Measurements from ENCODE around the gene MYOM1.

MYOM1 gene

DNA sequence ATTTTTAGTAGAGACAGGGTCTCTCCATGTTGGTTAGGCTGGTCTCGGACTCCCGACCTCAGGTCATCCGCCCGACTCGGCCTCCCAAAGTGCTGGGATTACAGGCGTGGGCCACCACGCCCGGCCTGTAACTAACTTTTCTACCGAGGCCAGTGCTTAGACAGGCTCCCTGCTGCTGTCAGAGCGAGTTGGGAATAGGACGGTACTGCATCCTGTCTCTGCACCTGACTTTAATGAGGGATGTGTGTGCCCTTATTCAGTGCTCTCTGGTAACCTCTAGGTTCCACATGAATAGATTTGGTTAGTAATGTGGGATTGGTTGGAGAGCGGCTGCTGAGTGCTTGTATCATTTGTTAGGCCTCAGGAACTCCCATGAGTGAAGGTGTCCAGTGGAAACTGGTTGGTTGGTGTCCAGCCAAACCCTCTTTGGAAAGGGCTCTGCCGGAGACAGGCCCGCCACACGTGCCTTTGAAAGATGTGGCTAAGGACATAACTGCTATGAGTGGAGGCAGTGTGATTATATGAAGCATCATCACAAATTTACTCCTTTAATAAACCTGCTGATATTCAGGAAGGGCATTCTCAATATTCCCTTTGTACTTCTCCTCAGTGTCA lies 36.6 kb downstream of the MYOM1 start:
- DNase-seq: no peak

DNA sequence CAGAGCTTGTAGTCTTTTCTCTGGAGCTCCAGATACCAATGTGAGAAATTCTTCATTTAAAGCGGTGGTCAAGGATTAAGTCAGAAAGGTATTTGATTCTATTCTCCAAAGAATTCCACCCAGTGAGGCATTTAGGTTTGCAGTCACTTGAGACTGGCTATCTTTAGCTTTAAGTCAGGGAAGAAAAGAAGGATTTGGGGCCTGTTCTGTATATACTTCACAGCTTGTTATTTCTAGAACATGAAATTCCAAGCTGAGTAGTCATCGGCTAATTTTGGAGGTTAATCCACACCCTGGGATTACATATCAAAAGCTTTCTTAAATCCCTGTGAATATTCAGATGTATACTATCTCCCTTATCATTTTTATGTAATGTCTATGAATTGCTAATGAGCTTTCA lies 39.4 kb downstream of the MYOM1 start:
- no peak for DNase-seq

- no peak for DNase-seq
These were observed 40.2 kb downstream of the MYOM1 start for GRCh38 chr18:3179430-3180089.

DNA sequence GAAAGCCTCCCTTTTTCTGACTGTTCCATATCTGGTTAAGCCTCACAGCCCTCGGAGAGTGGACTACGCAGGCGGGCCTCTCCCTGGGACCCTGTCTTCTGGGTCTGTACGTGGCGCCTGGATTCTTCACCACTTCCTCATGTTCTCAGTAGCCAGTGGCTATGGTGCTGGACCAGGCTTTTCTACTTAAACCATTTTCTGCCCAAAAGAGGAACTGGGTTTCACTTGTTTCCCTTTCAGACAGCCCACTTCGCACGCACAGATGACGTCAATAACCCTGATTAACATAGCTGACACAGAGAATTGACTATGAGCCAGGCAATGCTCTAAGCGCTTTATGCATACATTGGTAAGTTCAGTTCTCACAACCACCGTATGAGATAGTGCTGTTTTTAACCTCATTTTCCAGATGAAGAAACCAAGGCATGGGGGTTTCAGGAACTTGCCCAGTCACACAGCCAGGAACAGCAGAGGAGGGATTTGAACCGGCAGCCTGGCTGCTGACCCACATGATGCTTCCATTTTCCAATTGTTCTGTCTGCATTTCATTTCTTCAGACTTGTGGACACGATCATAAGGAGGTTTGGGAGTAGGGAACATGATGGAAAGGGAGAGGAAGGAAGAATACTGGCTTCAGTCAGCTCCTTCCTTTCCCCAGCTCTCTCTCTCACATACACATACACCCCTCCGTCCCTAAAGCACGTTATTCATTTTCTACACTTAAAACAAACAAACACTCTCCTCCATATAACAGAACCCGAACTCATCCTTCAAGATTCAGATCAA lies 41.7 kb downstream of the MYOM1 start:
- peak in 1 of 5 donors; percentile 13 for DNase-seq

DNA sequence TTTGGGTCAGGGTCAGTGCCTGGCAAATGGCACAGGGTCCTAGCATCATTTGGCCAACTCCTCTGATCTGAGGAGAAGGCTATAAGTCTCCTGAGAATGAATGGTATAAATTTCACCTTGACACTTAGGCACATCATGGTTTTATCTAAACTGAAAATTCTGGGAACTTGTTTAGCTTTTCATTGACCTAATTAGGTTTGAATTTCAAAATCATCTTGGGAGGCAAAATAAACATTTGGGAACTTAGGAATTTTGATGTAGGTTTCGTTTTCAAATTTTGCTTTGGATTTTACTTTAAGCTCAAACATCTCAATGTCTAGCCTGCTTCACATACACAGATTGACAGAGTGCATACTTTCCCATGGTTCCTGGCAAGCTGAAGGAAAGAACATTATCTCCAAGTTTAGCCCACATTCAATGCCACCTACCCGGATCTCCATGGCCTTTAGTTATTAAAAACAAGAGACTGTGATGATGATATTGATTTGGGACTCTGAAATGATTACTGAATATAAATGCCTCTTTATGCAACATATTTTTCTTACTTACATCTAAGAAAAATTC lies 44.5 kb downstream of the MYOM1 start:
- DNase-seq: no peak

- no peak for DNase-seq
These were observed 47.7 kb downstream of the MYOM1 start for GRCh38 chr18:3172097-3172496.

GRCh38 chr18:3171631-3172030 lies 48.1 kb downstream of the MYOM1 start:
- DNase-seq: no peak

GRCh38 chr18:3170441-3171161 lies 49.2 kb downstream of the MYOM1 start:
- no peak for DNase-seq

DNA sequence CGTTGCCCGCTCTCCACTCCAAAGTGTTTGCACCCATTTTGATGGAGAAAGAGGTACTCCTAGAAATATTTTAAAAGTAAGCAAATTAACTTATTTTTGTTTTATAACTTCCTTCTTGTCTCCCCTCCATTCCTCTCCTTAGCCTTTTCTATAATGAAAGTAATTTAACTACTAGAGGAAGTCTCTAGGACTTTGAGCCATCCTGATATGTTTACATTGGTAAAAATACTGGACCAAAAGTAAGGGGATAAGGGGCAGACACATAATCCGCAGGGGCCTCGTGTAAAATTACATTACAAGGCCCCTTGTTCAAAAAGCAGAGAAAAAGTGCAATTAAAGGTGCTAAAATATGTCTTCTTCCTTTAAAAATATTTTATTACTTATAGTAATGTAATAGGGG lies 55.4 kb downstream of the MYOM1 start:
- DNase-seq: no peak

DNA sequence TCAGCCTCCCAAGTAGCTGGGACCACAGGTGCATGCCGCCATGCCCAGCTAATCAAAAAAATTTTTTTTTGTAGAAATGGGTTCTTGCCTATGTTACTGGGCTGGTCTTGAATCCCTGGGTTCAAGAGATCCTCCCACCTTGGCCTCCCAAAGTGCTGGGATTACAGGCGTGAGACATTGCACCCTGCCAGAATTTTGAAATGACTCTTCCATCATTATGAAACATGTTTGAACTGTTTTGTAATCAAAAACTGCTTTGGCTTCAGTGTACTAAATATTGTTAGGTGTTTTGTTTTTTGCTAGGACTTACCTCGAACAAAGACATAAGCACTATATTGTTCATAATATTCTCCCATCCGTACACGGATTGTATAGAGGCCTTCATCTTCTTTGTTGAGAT lies 55.8 kb downstream of the MYOM1 start:
- no peak for DNase-seq

DNA sequence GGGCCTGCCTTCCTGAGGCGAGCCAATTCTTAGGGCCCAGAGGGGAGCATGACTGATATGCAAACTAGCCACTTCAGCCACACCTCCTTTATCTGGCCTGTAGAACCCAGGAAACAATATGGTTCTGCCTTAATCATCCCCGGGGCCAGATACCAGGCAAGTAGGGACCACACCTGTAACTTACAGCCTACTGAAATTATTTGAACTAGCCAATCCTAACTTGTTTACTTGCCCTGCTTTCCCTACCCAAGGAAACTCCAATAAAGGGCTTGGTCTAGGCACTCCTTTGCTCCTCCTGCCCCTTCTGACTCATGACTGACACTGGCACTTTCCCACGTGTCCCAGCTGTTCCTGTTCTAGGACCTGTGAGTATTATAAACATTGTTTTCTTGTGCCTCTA lies 57.6 kb downstream of the MYOM1 start:
- no peak for DNase-seq

GRCh38 chr18:3159830-3160229 lies 59.9 kb downstream of the MYOM1 start:
- no peak for DNase-seq

- DNase-seq: no peak
These were observed 62.2 kb downstream of the MYOM1 start for GRCh38 chr18:3157606-3158005.

- DNase-seq: no peak
These were observed 62.7 kb downstream of the MYOM1 start for GRCh38 chr18:3157086-3157485.

DNA sequence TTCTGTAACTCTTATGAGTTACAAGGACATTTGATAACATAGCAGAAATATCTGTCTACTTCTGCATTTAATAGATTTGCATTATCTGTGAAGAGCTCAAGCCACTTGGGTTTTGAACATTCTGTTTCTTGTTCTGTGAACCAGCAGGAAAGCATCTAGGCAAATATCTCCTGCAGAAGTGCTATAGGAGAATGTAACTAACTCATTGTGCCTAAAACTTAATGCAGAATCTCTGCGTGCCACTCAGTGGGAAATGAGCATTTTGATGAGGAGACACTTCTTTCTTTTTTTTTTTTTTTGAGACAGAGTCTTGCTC lies 63.5 kb downstream of the MYOM1 start:
- no peak for DNase-seq

- no peak for DNase-seq
These were observed 65.6 kb downstream of the MYOM1 start for GRCh38 chr18:3154214-3154613.

- no peak for DNase-seq
These were observed 66.6 kb downstream of the MYOM1 start for GRCh38 chr18:3153107-3153704.

DNA sequence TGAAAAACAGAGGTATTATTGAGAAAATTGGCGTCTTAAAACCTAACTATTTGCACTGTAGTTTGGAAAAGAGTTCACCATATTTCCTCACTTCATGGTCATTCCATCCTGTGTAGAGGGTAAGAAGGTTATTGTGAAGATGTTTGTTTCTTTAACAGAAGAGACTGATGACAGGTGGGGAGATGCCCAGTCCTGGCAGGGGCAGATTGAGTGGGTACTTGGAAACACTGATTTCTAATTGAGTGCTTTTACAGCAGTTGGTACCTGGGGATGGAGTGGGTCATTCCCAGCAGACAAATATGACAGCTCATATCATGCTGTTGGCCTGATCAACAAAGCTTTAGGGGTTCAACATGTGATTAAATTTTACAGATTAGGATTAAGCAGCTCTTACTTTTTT lies 67.5 kb downstream of the MYOM1 start:
- DNase-seq: no peak

GRCh38 chr18:3151399-3152264 lies 68.1 kb downstream of the MYOM1 start:
- DNase-seq: peak in 1 of 5 donors; percentile 28

GRCh38 chr18:3150688-3151087 lies 69.1 kb downstream of the MYOM1 start:
- DNase-seq: no peak

DNA sequence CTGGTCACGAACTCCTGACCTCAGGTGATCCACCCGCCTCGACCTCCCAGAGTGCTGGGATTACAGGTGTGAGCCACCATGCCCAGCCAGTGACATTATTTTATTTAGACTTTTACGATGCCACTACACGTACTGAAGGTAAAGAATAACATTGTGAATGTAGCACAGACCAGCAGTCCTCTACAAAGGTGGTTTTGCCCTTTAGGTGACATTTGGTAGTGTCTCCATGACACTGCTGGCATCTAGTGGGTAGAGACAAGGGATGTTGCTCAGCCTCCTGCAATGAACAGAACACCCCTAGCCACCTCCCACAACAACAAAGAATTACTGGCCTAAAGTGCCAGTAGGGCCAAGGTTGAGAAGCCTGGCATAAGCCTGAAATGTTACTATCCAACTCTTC lies 69.5 kb downstream of the MYOM1 start:
- no peak for DNase-seq

Measured in T-helper 1 cell (primary cell).